ENCODE measurements around the gene SSH3.
A peak's percentile ranks its signal among the peaks of the same experiment; 100 is the strongest.

SSH3 gene

GRCh38 chr11:67264877-67265632 lies 38.3 kb upstream of the SSH3 start:
- H3K36me3 Mint-ChIP-seq (ENCODE audit: low read depth) = peaks cover 33% of the 10 kb centered on the region
- no peaks in the 10 kb centered on the region for H3K27me3 Mint-ChIP-seq (ENCODE audit: low read depth)
- H3K4me1 Mint-ChIP-seq (ENCODE audit: low read depth) = peaks cover 41% of the 10 kb centered on the region
- peak overlapping the region; percentile 74 for H3K4me3 Mint-ChIP-seq
- peak overlapping the region; percentile 58 for H3K27ac Mint-ChIP-seq
- DNase-seq (ENCODE audit: low spot score) = no peak
- no peaks in the 10 kb centered on the region for H3K9me3 Mint-ChIP-seq

DNA sequence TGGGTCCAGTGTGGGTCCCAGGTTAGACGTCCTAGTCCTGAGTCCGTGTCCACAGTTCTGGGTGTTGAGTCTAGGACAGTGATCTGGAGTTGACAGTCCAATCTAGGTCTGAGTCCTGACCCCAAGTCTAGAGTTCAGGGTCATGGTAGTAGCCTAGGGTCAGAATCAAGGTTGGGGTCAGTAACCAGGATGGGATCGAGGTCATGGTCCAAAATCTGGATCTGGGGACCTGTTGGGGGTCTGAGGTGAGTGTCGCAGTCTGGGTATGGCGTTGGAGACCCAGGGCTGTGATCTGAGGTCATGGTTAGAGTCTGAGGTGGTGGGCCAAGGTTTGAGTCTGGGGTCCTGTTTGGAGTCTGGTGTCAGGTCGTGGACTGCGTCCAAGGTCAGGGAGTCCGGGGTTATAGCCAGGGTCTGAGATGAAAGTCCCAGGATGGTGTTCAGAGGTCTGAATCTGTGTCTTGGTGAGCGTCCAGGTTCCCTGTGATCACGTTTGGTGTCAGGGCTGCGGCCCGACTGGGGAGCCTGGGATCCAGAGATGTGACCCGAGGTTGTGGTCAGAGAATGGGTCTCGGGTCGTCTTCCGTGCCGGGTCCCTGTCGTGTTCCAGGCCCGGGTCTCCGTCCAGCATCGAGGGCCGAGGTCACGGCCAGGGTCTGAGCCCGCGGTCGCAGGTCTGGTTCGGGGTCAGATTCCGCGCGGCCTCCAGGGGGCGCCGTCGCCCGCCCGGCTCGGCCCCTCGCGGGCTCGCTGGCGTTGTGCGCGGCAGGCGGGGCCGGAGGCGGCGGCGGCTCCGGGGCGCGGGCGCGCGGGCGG lies 37.5 kb upstream of the SSH3 start:
- peaks cover 41% of the 10 kb centered on the region for H3K36me3 Mint-ChIP-seq (ENCODE audit: low read depth)
- DNase-seq (ENCODE audit: low spot score) = peak; percentile 83
- peaks cover 48% of the 10 kb centered on the region for H3K4me1 Mint-ChIP-seq (ENCODE audit: low read depth)
- H3K27me3 Mint-ChIP-seq (ENCODE audit: low read depth) = no peaks in the 10 kb centered on the region
- no peaks in the 10 kb centered on the region for H3K9me3 Mint-ChIP-seq
- peak overlapping the region; percentile 77 for H3K27ac Mint-ChIP-seq
- H3K4me3 Mint-ChIP-seq = peak overlapping the region; percentile 74

DNA sequence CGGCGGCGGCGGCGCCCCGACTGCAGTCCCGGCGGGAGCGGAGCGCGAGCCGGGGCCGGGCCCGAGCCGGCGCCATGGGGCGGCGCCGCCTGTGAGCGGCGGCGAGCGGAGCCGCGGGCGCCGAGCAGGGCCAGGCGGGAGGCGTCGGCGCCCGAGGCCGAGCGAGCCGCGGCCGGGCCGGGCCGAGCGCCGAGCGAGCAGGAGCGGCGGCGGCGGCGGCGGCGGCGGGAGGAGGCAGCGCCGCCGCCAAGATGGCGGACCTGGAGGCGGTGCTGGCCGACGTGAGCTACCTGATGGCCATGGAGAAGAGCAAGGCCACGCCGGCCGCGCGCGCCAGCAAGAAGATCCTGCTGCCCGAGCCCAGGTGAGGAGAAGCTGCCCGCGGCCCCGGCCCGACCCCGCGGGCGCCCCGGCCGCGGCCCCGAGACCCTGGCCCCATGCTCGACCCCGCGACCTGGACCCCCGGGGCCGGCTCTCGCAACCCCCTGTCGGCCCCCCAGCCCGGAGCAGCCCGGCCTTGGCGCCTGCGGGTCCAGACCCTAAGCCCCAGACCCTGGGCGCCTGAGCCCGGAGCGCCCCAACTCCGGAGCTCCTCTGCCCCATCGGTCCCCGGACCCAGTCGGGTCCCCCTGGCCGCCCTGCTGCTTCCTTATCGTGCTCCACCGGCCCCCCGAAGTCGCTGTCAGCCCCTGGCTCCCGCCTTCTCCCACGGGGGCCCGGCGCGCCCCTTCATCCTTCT lies 36.7 kb upstream of the SSH3 start, which contains the start of gene GRK2:
GRK2 (plus strand) TSS at position 25 of the 739 bp plus-strand sequence; CDS start at position 252, 227 bp downstream.
- Mint-ChIP-seq H3K4me1 (ENCODE audit: low read depth) (peaks cover 53% of the 10 kb centered on the region), H3K36me3 (ENCODE audit: low read depth) (peaks cover 49% of the 10 kb centered on the region)

GRCh38 chr11:67267188-67268080 lies 35.9 kb upstream of the SSH3 start:
- Mint-ChIP-seq H3K36me3 (ENCODE audit: low read depth) (peaks cover 57% of the 10 kb centered on the region), H3K9me3 (no peaks in the 10 kb centered on the region), H3K4me1 (ENCODE audit: low read depth) (peaks cover 56% of the 10 kb centered on the region), H3K27me3 (ENCODE audit: low read depth) (no peaks in the 10 kb centered on the region), H3K4me3 (peak overlapping the region; percentile 98), H3K27ac (peak overlapping the region; percentile 95)
- no peak for DNase-seq (ENCODE audit: low spot score)

More for the DNA sequence above, 36.7 kb upstream of the SSH3 start, which contains the start of gene GRK2:
- no peak for DNase-seq (ENCODE audit: low spot score)
- H3K9me3 Mint-ChIP-seq = no peaks in the 10 kb centered on the region
- no peaks in the 10 kb centered on the region for H3K27me3 Mint-ChIP-seq (ENCODE audit: low read depth)
- peak within 1 kb of the TSS; percentile 95 for H3K27ac Mint-ChIP-seq
- H3K4me3 Mint-ChIP-seq = peak within 1 kb of the TSS; percentile 98

DNA sequence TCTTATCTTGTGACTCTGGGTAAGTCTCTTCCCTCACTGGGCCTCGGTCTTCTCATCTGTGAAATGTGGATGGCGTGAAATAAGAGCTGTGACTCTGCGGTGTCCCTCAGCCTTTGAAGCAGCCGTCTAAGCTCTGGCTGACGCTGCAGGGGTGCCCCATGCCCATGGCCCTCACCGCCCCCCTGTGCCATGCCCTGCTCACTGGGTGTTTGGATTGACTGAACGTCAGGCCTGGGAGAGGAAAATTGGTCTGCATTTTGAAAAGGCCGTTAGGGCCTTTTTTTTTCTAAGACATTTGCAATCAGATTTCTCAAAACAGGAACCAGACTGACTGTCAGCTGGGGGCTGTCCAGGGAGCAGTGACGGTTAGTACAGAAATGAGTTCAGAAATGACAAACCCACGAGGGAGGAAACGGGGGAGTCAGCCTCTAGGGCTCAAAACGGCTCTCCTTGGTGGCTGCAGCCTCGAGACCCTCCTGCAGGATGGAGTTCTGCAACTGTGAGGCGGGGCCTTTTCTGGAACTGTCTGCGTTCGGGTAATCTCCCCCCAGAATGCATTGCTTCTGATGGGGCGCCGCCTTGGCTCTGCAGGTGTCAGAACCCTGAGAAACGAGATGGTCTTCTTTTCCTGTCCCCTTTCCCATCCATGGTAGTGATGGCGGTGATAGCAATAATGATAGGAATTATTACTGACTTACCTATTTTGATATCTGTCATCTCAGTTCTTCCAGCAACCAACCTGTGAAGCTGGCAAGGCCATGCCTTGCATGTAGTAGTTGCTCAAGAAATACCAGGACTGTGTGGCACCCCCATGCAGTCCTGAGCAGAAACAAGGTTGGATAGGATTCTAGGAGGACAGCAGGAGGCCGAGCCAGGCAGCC lies 35.0 kb upstream of the SSH3 start:
- H3K4me3 Mint-ChIP-seq = peak overlapping the region; percentile 98

DNA sequence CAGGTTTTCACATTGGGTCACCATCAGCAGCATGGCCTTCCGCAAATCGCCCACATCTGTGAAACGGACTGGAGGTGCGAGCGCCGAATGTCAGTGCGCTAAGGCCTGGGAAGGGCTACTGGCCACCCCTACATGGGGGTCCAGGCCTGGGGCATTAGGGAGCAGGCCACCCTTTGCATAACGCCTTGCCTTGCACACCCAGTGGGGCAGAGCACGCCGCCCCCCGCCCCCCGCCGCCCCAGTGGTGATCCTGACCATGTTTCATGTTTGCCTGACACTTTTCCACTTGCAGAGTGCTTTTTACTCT lies 34.4 kb upstream of the SSH3 start:
- Mint-ChIP-seq H3K9me3 (no peaks in the 10 kb centered on the region), H3K4me3 (peak overlapping the region; percentile 98), H3K36me3 (ENCODE audit: low read depth) (peaks cover 64% of the 10 kb centered on the region), H3K27ac (peak overlapping the region; percentile 95), H3K27me3 (ENCODE audit: low read depth) (no peaks in the 10 kb centered on the region), H3K4me1 (ENCODE audit: low read depth) (peaks cover 50% of the 10 kb centered on the region)
- no peak for DNase-seq (ENCODE audit: low spot score)

More for the DNA sequence above, 35.0 kb upstream of the SSH3 start:
- H3K4me1 Mint-ChIP-seq (ENCODE audit: low read depth) = peaks cover 52% of the 10 kb centered on the region
- peak; percentile 83 for DNase-seq (ENCODE audit: low spot score)
- H3K27me3 Mint-ChIP-seq (ENCODE audit: low read depth) = no peaks in the 10 kb centered on the region
- no peaks in the 10 kb centered on the region for H3K9me3 Mint-ChIP-seq
- peaks cover 64% of the 10 kb centered on the region for H3K36me3 Mint-ChIP-seq (ENCODE audit: low read depth)
- peak overlapping the region; percentile 95 for H3K27ac Mint-ChIP-seq

DNA sequence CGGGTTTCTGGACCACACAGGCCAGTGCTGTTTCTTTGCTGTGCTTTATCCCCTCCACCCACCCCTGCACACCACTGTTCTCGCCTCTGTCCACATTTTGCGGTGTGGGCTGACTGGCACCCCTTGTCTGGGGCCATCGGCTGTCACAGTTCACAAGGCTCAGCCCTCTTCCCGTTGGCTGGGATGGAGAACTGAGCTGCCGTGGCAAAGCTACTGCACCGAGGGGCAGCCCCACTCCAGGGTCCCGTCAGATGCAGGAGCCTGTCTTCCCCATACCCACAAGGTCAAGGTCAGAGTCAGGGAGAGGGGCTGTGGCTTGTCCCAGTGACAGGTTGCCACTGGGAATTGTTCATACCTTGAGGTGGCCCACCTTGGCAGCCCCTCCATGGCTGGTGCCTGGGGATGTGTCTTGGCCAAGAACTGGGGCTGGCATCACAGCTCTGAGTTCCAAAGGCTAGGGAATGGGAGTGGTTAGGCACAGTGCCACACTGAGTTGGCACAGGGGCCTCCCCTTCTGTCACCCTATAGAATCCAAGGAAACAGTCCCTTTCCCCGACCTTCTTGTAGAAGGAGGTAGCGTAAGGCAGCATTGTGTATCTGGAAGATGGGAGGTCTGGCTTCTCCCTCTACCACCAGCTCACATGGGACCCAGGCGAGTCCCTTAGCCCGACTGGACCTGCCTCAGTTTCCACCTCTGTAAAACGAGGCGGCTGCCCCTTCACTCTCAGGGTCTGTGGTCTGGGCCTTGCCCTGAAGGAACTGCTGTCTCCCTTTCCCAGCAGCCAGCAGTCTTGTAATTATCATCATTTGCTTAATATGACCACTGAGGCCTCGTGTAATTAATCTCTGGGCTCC lies 33.7 kb upstream of the SSH3 start:
- Mint-ChIP-seq H3K36me3 (ENCODE audit: low read depth) (peaks cover 66% of the 10 kb centered on the region), H3K9me3 (no peaks in the 10 kb centered on the region), H3K4me3 (peak overlapping the region; percentile 98), H3K4me1 (ENCODE audit: low read depth) (peaks cover 45% of the 10 kb centered on the region), H3K27ac (peak overlapping the region; percentile 95), H3K27me3 (ENCODE audit: low read depth) (no peaks in the 10 kb centered on the region)
- no peak for DNase-seq (ENCODE audit: low spot score)

DNA sequence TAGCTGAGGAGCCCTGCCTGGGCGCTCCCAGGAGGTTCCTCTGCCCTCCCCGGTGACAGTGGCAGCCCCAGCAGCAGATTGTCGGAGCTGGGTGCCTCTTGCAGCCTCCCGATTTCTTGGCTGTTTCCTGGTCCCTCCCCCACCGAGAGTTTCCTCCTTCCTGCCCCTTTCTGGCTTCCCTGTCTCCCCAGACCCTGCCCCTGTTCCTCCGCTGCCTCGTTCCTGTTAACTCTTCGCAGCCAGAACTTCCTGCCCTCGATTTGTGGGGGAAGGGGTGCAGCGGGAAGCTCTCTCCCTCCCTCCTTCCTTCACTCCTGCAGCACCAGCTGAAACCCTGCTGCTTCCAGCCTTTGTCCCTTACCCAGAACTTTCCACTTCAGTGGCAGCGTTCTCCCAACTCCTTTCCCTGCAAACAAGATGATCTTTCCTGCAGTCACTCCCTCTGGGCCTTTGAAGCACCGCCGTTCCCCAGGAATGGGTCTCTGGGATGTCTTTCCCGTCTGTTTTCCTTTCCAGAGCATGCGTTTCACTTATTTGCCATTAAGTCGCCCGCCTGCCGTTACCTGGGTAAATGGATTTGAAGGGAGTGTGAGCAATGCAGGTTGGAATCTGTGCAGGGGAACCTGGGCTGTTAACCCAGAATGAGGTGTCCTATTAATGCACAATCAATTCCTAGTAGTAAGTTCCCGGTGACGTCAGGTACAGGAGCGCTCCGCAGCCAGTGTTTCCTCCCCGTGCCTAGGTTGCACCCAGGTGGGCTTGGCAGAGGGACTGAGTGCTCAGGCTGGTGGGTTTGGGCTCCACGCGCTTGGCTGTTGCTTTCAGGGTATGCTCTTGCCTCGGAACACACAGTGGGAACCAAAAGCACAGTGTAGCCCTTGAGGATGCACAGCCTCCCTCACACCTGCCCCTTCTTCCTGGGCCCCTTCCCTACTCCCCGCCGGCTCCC lies 32.8 kb upstream of the SSH3 start:
- H3K27me3 Mint-ChIP-seq (ENCODE audit: low read depth) = no peaks in the 10 kb centered on the region
- peak overlapping the region; percentile 95 for H3K27ac Mint-ChIP-seq
- no peak for DNase-seq (ENCODE audit: low spot score)
- H3K4me3 Mint-ChIP-seq = peak overlapping the region; percentile 98
- peaks cover 44% of the 10 kb centered on the region for H3K4me1 Mint-ChIP-seq (ENCODE audit: low read depth)
- H3K36me3 Mint-ChIP-seq (ENCODE audit: low read depth) = peaks cover 68% of the 10 kb centered on the region
- H3K9me3 Mint-ChIP-seq = no peaks in the 10 kb centered on the region

DNA sequence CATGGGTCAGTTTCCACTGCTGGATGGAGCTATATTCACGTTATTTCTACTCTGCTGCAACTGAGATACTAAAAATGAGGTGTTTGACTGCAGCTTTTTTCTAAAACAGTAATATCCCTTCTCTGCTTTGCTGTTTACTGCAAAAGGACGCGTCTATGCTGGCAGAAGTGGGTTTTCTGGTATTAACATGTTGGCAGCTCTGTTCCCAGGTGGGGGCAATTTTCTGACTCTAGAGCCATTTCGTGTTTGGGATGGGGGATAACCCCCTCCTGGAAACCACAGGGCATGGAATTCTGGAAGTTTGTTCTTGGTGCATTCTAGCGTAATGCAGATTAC lies 32.2 kb upstream of the SSH3 start:
- peaks cover 44% of the 10 kb centered on the region for H3K4me1 Mint-ChIP-seq (ENCODE audit: low read depth)
- DNase-seq (ENCODE audit: low spot score) = no peak
- peak overlapping the region; percentile 98 for H3K4me3 Mint-ChIP-seq
- no peaks in the 10 kb centered on the region for H3K27me3 Mint-ChIP-seq (ENCODE audit: low read depth)
- no peaks in the 10 kb centered on the region for H3K9me3 Mint-ChIP-seq
- peak overlapping the region; percentile 95 for H3K27ac Mint-ChIP-seq
- peaks cover 71% of the 10 kb centered on the region for H3K36me3 Mint-ChIP-seq (ENCODE audit: low read depth)

GRCh38 chr11:67271541-67272284 lies 31.6 kb upstream of the SSH3 start:
- peak; percentile 78 for DNase-seq (ENCODE audit: low spot score)
- H3K9me3 Mint-ChIP-seq = no peaks in the 10 kb centered on the region
- peak overlapping the region; percentile 98 for H3K4me3 Mint-ChIP-seq
- peaks cover 74% of the 10 kb centered on the region for H3K36me3 Mint-ChIP-seq (ENCODE audit: low read depth)
- H3K27ac Mint-ChIP-seq = peak overlapping the region; percentile 95
- no peaks in the 10 kb centered on the region for H3K27me3 Mint-ChIP-seq (ENCODE audit: low read depth)
- peaks cover 49% of the 10 kb centered on the region for H3K4me1 Mint-ChIP-seq (ENCODE audit: low read depth)
